Skeletal muscle tissue (tissue), 4 donors: ENCODE data around the gene DLGAP1. TPM values are rescaled to one million over a fixed set of nuclear protein-coding genes. Genes with fewer than 3 reads are reported as not detected.

Source experiments
- H3K27ac ChIP-seq: one replicate; pipeline ENCODE4 v1.7.0; 2013; ENCODE audit warnings: mild to moderate bottlenecking, low read depth, low read length, inconsistent platforms
- H3K27me3 ChIP-seq, 3 donors: one replicate each; pipeline ENCODE4 v1.7.0; 2013; ENCODE audit warnings: low read length in 3 of 3; ENCODE audit not compliant: control insufficient read depth in 3 of 3, insufficient read depth in 3 of 3
- H3K36me3 ChIP-seq, 3 donors: one replicate each; pipeline ENCODE4 v1.7.0; 2013; ENCODE audit warnings: low read length in 3 of 3; ENCODE audit not compliant: control insufficient read depth in 3 of 3, insufficient read depth in 3 of 3
- H3K4me1 ChIP-seq, 3 donors: one replicate each; pipeline ENCODE4 v1.7.0; 2013; ENCODE audit warnings: low read length in 3 of 3, mild to moderate bottlenecking in 3 of 3; ENCODE audit not compliant: control insufficient read depth in 3 of 3, insufficient read depth in 3 of 3
- H3K4me3 ChIP-seq, 3 donors: one replicate each; pipeline ENCODE4 v1.7.0; 2013; ENCODE audit warnings: low read length in 3 of 3
- H3K9ac ChIP-seq, 3 donors: one replicate each; pipeline ENCODE4 v1.7.0; 2013; ENCODE audit warnings: low read length in 3 of 3, mild to moderate bottlenecking in 3 of 3, moderate library complexity in 2 of 3, low read depth in 1 of 3
- H3K9me3 ChIP-seq, 3 donors: one replicate each; pipeline ENCODE4 v1.7.0; 2013; ENCODE audit warnings: low read length in 3 of 3; ENCODE audit not compliant: control insufficient read depth in 3 of 3
- total RNA-seq: library from RNA; depleted of rRNA; stranded (reverse); fragments of >200 nt; gene quantifications from one replicate; pipeline ENCODE4 v1.2.3, GENCODE V29; 2014
- donor health status: Osteomylitis.

The DLGAP1 gene
- total RNA-seq, 1 donor from 2014 or later: 0.52 TPM

- Histone ChIP-seq H3K9ac (no peak overlapping the region), H3K9me3 (no peaks in the 10 kb centered on the region), H3K27ac (no peak overlapping the region), H3K4me1 (no peaks in the 10 kb centered on the region), H3K36me3 (no peaks in the 10 kb centered on the region), H3K4me3 (no peak overlapping the region), H3K27me3 (no peaks in the 10 kb centered on the region)
Observed at GRCh38 chr18:3972291-3972930, 482.7 kb downstream of the DLGAP1 start.

DNA sequence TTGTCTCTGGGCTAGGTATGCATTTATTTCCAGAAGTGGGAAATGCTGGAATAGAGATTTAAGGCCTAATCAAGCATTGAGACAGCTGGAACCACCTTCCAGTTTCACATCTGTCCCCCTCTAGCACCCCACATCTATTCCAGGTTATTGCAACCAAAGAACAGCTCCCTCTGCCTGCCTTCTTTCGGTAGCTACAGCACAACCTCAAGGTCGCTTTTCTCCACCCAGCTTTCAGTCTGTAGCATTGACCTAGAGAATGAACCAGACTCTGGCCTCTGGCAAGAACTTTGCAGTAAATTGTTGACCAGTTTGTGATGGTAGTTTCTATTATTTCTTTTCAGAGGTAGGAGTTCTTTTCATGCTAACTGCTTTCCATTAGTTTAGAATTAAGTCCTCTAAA is 484.2 kb downstream of the DLGAP1 start:
- Histone ChIP-seq H3K9ac (no peak overlapping the region), H3K36me3 (no peaks in the 10 kb centered on the region), H3K27me3 (no peaks in the 10 kb centered on the region), H3K9me3 (no peaks in the 10 kb centered on the region), H3K4me3 (no peak overlapping the region), H3K27ac (no peak overlapping the region), H3K4me1 (no peaks in the 10 kb centered on the region)

DNA sequence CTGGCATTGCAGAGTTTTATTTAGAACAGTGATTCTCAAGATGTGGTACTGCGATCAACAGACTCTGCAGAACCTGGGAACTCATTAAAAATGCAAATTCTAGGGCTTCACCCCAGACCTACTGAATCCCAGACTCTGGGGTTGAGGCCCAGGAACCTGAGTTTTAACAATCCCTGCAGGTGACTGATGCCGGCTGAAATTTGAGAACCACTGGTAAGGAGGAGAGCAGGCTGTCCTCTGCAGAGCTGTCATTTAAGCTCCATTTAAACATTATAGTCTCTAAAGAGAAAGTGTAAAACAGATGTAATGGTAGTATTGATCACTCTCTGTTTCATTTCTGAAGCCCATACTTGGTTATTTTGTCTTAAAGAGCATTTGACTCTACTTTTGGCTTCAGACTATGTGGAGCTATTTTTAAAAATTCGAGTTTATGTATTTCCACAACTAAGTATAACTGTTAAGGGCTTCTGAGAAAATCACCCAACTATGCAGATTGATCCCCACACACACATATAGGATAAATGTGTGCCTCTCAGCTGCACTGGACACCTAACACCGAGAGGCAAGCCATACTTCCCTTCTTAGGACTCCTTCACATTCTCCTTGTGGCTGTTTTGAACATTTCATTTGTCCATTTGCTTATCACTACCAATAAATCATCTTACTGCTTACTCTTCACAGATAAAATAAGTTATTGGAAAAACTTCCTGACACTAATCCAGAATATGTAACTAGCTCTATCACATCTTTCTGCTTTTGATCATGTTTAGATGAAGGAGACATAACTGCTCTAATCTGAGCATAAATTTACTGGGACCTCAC is 487.5 kb downstream of the DLGAP1 start:
- H3K4me3 ChIP-seq: no peak overlapping the region
- no peak overlapping the region for H3K27ac ChIP-seq

DNA sequence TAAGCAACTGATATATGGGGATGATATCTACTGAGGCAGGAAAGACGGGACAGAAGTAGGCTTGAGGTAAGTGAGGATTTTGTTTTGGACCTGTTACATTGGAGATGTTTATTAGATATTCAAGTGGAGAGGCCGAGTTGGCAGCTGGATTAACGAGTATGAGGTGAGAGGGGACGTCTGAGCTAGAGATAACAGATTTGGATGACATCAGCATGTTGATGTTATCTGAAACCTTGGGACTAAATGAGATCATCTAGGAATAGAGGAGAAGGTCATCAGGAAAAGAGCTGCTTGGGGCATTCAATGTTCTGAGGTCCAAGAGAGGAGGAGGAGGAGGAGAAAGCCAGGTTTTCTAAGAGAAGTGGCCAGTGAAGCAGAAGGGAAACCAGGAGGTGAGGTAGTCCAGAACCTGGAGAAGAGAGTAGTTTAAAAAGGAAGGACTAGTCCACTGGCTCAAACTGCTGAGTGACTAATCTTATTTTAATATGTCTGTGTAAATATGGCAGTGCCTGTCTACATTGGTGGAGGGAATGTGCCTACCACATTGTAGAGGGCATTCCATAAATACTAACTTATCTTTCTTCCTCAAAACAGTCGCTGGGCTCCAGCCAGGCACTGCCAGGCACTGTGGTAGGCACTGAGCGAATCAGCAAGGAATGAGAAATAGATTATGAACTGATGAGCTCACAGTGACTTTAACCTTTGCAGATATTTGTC is 488.3 kb downstream of the DLGAP1 start:
- no peaks in the 10 kb centered on the region for H3K4me1 ChIP-seq
- no peak overlapping the region for H3K27ac ChIP-seq
- no peaks in the 10 kb centered on the region for H3K27me3 ChIP-seq

More for the DNA sequence above, 487.5 kb downstream of the DLGAP1 start:
- Histone ChIP-seq H3K27me3 (no peaks in the 10 kb centered on the region), H3K4me1 (no peaks in the 10 kb centered on the region), H3K36me3 (no peaks in the 10 kb centered on the region), H3K9me3 (no peaks in the 10 kb centered on the region), H3K9ac (no peak overlapping the region)

DNA sequence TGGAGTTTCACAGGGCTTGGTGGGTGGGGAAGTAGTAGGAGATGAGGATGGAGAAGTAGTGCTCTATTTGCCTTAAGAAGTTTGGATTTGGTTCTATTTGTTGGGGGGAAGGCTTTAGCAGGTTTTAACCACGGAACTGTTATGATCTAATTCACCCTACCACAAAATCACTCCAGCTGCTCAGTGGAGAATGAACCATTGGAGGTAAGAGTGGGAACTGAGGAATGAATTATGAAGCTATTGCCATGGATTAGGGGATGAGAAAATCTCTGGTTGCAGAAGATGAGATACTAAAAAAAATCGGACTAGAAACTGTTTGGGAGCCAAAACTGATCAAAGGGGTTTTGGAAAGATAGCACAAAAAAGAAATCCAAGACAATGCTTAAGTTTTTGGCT is 488.9 kb downstream of the DLGAP1 start:
- Histone ChIP-seq H3K9ac (no peak overlapping the region), H3K4me1 (no peaks in the 10 kb centered on the region), H3K36me3 (no peaks in the 10 kb centered on the region), H3K9me3 (no peaks in the 10 kb centered on the region), H3K4me3 (no peak overlapping the region), H3K27me3 (no peaks in the 10 kb centered on the region), H3K27ac (no peak overlapping the region)

More for the DNA sequence above, 488.3 kb downstream of the DLGAP1 start:
- H3K9ac ChIP-seq: no peak overlapping the region
- H3K9me3 ChIP-seq: no peaks in the 10 kb centered on the region
- no peaks in the 10 kb centered on the region for H3K36me3 ChIP-seq
- no peak overlapping the region for H3K4me3 ChIP-seq

- H3K27me3 ChIP-seq: no peaks in the 10 kb centered on the region
- no peaks in the 10 kb centered on the region for H3K36me3 ChIP-seq
Observed at GRCh38 chr18:3960977-3961376, 494.1 kb downstream of the DLGAP1 start.

GRCh38 chr18:3960142-3960541 is 495.0 kb downstream of the DLGAP1 start:
- no peaks in the 10 kb centered on the region for H3K27me3 ChIP-seq
- H3K9me3 ChIP-seq: no peaks in the 10 kb centered on the region
- no peaks in the 10 kb centered on the region for H3K4me1 ChIP-seq
- no peaks in the 10 kb centered on the region for H3K36me3 ChIP-seq
- no peak overlapping the region for H3K9ac ChIP-seq
- H3K4me3 ChIP-seq: no peak overlapping the region
- H3K27ac ChIP-seq: no peak overlapping the region

More at GRCh38 chr18:3960977-3961376, 494.1 kb downstream of the DLGAP1 start:
- Histone ChIP-seq H3K9ac (no peak overlapping the region), H3K9me3 (no peaks in the 10 kb centered on the region), H3K27ac (no peak overlapping the region), H3K4me1 (no peaks in the 10 kb centered on the region), H3K4me3 (no peak overlapping the region)

DNA sequence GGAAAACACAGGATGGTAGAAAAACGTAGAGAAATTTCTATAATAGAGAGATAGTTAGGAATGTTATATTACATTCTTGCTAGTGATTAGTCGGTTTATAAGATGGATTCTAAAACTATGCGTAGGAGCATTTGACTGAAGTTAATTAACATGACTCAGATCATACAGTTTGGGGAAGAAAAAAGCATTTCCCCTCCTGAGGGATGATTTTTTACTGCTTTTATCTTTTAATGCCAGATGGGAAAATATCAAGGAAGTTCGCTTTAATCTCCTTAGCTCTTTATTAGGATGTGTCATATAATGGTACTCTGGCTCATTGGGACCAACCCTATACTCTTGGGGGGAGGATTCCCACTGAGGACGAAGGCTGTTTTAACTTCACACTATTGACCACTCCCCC is 503.1 kb downstream of the DLGAP1 start:
- no peaks in the 10 kb centered on the region for H3K4me1 ChIP-seq
- H3K9me3 ChIP-seq: no peaks in the 10 kb centered on the region
- no peak overlapping the region for H3K27ac ChIP-seq
- no peaks in the 10 kb centered on the region for H3K27me3 ChIP-seq
- no peaks in the 10 kb centered on the region for H3K36me3 ChIP-seq
- H3K9ac ChIP-seq: no peak overlapping the region
- H3K4me3 ChIP-seq: no peak overlapping the region

DNA sequence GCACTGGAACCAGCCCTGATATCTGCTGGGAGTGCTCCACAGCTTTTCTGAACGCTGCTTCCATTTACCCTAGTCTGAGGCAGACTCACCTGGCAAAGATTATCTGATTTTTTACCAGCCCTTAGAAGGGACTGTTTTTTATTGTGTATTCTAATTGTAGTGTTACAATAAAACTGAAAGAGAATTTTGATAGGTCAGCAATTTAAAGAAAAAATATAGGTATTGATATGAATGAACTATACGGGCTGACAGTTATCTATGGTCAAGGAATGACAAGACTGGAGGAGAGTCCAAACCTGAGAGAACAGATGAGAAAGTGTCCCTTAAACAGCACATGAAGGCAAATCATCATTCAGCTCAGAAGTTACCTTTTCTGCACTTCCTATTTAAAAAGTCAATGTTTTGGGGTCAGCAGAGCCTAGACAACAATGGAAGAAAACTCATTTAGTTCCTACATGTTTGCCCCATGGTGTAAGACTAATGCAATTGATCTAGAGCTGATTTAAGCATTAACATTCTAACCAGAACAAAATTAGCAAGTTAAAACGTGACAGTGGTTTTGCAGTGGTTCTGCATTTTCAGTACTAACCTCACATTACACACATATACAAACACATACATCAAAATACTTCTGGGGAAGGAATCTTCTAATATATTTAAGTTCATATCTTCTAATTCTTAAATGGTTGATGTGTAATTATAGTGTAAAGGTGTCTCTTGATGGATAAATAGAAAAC is 504.3 kb downstream of the DLGAP1 start:
- H3K9me3 ChIP-seq: no peaks in the 10 kb centered on the region
- H3K4me1 ChIP-seq: no peaks in the 10 kb centered on the region
- H3K27ac ChIP-seq: no peak overlapping the region
- no peaks in the 10 kb centered on the region for H3K27me3 ChIP-seq
- H3K36me3 ChIP-seq: no peaks in the 10 kb centered on the region
- H3K9ac ChIP-seq: no peak overlapping the region
- H3K4me3 ChIP-seq: no peak overlapping the region
